HG02678 (cell line): ENCODE data around the gene RYR1.

Source experiments
- ATAC-seq: cut with Tn5 transposase; IDR thresholded peaks from one replicate; pipeline ENCODE4 v1.9.1; 2021; ENCODE audit warnings: mild to moderate bottlenecking, moderate library complexity; ENCODE audit not compliant: unreplicated experiment

RYR1 gene

DNA sequence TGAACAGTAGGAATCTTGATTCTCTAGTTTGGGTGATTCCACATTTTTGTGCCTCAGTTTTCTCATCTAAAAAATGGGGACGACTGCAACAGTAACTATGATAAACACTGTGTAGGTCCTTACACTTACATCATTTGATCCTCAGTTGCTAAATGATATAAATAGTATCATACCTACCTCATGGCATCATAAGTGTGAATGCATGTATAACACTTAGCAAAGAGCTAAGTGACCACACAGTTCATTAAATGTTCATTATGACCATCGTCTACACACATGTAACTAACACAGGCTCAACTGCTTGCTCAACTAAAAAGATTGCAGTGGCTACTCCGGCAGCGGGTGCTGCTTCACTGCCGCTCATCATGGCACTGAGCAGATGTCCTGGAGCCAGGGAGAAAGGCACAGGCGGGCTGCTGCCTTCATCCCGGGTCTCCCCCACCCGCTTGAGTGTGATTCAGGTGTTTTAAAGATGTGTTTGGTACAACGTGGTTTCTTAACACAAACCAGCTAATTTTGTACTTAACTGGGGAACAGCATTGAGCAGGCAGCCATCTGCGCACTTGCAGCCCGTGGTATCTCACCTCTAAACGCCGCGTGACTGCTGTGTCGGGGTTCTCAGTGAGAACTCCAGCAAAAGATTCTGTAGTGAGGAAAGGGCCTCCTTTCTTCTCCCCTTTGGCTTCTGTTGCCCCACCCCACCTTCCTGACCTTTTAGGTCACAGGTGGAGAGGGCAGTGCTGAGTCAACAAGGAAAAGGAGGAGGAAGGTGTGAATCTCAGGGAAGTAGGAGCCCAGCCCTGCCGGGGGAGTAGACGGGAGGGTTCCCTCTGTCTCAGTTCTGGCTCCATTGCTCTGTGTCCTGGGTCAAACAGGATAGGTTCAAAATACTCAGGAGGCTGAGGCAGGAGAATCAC, 202.2 kb downstream of the RYR1 start:
- ATAC-seq = no peak
